ENCODE measurements around the gene IQCN. TPM values are rescaled to one million over a fixed set of nuclear protein-coding genes. Genes with fewer than 3 reads are reported as not detected.
A peak's percentile ranks its signal among the peaks of the same experiment; 100 is the strongest.

The IQCN gene
- total and polyA plus RNA-seq, 5 donors from 2014 or later = 0.03 to 26.5 (median 0.22) TPM; not detected in 1

DNA sequence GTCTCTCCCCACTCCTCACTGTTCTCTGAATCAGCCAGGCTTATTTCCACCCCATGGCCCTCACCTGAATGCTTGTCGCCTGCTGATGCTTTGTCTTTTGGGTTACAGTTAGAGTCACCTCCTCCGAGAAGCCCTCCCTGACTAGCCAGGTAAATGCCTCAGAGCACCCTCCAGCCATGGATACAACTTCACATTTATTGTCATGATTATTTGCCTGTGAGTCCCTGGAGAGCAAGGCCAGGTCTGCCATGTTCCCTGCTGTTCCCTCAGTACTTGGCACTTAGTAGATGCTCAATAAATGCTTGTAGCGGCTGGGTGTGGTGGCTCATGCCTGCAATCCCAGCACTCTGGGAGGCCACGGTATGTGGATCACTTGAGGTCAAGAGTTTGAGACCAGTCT, 44.3 kb downstream of the IQCN start:
- H3K36me3 Mint-ChIP-seq = no peaks in the 10 kb centered on the region
- peaks cover 51% of the 10 kb centered on the region for H3K27me3 Mint-ChIP-seq
- Histone ChIP-seq H3K4me1 (ENCODE audit: control insufficient read depth, insufficient read depth, low read length, poor library complexity, severe bottlenecking) (peaks cover 16% of the 10 kb centered on the region), H3K36me3 (ENCODE audit: control insufficient read depth, insufficient read depth, low read length) (no peaks in the 10 kb centered on the region), H3K9me3 (ENCODE audit: control insufficient read depth in 2 of 2, low read length in 2 of 2) (peaks cover 0 to 16% of the 10 kb centered on the region in 2 experiments), H3K27ac (ENCODE audit: insufficient read depth, low read length, poor library complexity, severe bottlenecking) (no peak overlapping the region), H3K4me3 (ENCODE audit: low read depth, low read length) (no peak overlapping the region), H3K27me3 (ENCODE audit: control insufficient read depth, insufficient read depth, low read length) (peaks cover 15% of the 10 kb centered on the region)
- no peak overlapping the region for H3K4me3 Mint-ChIP-seq
- H3K4me1 Mint-ChIP-seq = peaks cover 0 to 18% (median 0%) of the 10 kb centered on the region in 4 donors
- no peak overlapping the region for H3K27ac Mint-ChIP-seq
- H3K9me3 Mint-ChIP-seq = peaks cover 0 to 9% (median 0%) of the 10 kb centered on the region in 7 donors
- no peak for DNase-seq
- no peak for ATAC-seq (ENCODE audit: low read depth in 2 of 2)

GRCh38 chr19:18229474-18229873, 44.8 kb downstream of the IQCN start:
- no peak for DNase-seq
- no peak for ATAC-seq (ENCODE audit: low read depth in 2 of 2)
- Mint-ChIP-seq H3K27ac (no peak overlapping the region), H3K4me1 (peaks cover 0 to 22% (median 3%) of the 10 kb centered on the region in 4 donors), H3K9me3 (peaks cover 0 to 9% (median 0%) of the 10 kb centered on the region in 7 donors), H3K4me3 (no peak overlapping the region), H3K36me3 (no peaks in the 10 kb centered on the region), H3K27me3 (peaks cover 53% of the 10 kb centered on the region)
- Histone ChIP-seq H3K27ac (ENCODE audit: insufficient read depth, low read length, poor library complexity, severe bottlenecking) (no peak overlapping the region), H3K4me1 (ENCODE audit: control insufficient read depth, insufficient read depth, low read length, poor library complexity, severe bottlenecking) (peaks cover 21% of the 10 kb centered on the region), H3K36me3 (ENCODE audit: control insufficient read depth, insufficient read depth, low read length) (no peaks in the 10 kb centered on the region), H3K4me3 (ENCODE audit: low read depth, low read length) (no peak overlapping the region), H3K27me3 (ENCODE audit: control insufficient read depth, insufficient read depth, low read length) (peaks cover 15% of the 10 kb centered on the region), H3K9me3 (ENCODE audit: control insufficient read depth in 2 of 2, low read length in 2 of 2) (peaks cover 0 to 16% of the 10 kb centered on the region in 2 experiments)

DNA sequence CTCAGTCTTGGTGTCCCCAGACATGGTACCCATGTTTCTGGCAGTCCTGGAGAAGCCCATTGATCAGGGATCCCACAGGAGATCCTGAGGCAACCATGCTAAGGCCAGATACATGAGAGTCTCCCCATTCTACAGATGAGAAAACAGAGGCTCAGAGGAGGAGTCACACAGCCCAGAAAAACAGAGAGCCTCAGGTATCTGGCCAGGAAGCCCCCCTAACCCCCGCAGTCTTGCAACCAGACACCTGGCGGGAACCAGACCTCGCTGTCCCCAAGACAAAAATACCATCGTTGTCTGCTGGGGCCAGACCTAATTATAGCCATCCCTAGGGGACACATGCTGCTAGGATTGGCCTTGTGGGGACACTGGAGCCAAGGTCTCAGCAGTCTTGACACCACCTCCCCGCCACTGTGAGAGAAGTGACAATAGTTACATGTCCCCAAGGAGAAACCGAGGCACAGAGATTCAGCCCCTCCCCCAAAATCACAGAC, 46.4 kb downstream of the IQCN start:
- no peak for DNase-seq
- Histone ChIP-seq H3K27me3 (ENCODE audit: control insufficient read depth, insufficient read depth, low read length) (peaks cover 10% of the 10 kb centered on the region), H3K36me3 (ENCODE audit: control insufficient read depth, insufficient read depth, low read length) (no peaks in the 10 kb centered on the region), H3K4me3 (ENCODE audit: low read depth, low read length) (no peak overlapping the region), H3K4me1 (ENCODE audit: control insufficient read depth, insufficient read depth, low read length, poor library complexity, severe bottlenecking) (peaks cover 25% of the 10 kb centered on the region), H3K9me3 (ENCODE audit: control insufficient read depth in 2 of 2, low read length in 2 of 2) (peaks cover 0 to 2% of the 10 kb centered on the region in 2 experiments), H3K27ac (ENCODE audit: insufficient read depth, low read length, poor library complexity, severe bottlenecking) (no peak overlapping the region)
- peaks cover 51% of the 10 kb centered on the region for H3K27me3 Mint-ChIP-seq
- no peak for ATAC-seq (ENCODE audit: low read depth in 2 of 2)
- no peak overlapping the region for H3K4me3 Mint-ChIP-seq
- no peaks in the 10 kb centered on the region for H3K36me3 Mint-ChIP-seq
- no peak overlapping the region for H3K27ac Mint-ChIP-seq
- peaks cover 0 to 29% (median 7%) of the 10 kb centered on the region in 4 donors for H3K4me1 Mint-ChIP-seq
- H3K9me3 Mint-ChIP-seq = peaks cover 0 to 12% (median 0%) of the 10 kb centered on the region in 7 donors

DNA sequence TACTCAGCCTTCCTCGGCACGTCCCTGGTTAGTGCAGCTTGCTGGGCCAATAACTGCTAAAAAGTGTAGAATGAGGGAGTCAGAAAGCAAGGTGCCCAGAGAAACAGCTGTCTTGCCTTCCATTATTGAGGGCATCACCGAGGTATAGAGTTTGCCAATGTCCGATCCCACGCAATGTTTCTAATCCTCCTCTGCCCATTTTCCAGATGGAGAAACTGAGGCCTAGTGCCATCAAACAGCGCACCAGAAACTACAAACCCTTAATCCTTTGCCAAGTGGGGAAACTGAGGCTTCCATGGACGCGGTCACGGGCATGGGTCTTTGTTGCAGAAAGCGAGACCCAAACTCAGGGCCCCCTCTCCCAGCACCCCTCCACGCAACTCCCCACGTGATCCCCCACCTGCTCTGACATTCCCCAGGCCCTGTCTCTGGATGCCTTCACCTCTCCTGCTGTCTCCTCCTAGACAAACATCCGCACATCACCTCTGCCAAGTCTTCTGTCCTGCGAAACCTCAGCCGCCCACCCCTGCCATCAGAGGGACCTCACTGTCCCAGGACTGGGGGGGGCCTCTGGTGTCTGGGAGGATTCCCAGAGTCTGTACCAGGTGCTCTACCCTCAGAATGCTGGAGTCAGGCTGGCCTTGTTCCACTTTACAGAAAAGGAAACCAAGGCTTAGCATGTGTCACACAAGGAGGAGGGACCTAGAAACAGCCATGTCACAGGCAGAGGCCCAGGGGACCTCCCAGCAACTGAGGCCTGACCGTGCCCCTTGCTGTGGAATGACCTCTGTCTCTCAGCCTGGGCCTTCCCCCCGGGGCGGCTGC, 47.1 kb downstream of the IQCN start:
- H3K27ac Mint-ChIP-seq = no peak overlapping the region

GRCh38 chr19:18225702-18226468, 48.4 kb downstream of the IQCN start, which contains the start of gene PDE4C:
Gene PDE4C, minus strand, starts transcription at chr19:18226438. Its CDS starts 23 bp downstream, at chr19:18226415.
- Histone ChIP-seq H3K36me3 (ENCODE audit: control insufficient read depth, insufficient read depth, low read length) (no peaks in the 10 kb centered on the region), H3K9me3 (ENCODE audit: control insufficient read depth in 2 of 2, low read length in 2 of 2) (no peaks in the 10 kb centered on the region), H3K4me3 (ENCODE audit: low read depth, low read length) (no peak within 1 kb of the TSS), H3K4me1 (ENCODE audit: control insufficient read depth, insufficient read depth, low read length, poor library complexity, severe bottlenecking) (peaks cover 23% of the 10 kb centered on the region), H3K27ac (ENCODE audit: insufficient read depth, low read length, poor library complexity, severe bottlenecking) (no peak within 1 kb of the TSS), H3K27me3 (ENCODE audit: control insufficient read depth, insufficient read depth, low read length) (peaks cover 7% of the 10 kb centered on the region)
- H3K36me3 Mint-ChIP-seq = no peaks in the 10 kb centered on the region
- no peak for ATAC-seq (ENCODE audit: low read depth in 2 of 2)
- H3K27me3 Mint-ChIP-seq = peaks cover 48% of the 10 kb centered on the region
- no peak for DNase-seq
- H3K9me3 Mint-ChIP-seq = peaks cover 0 to 7% (median 0%) of the 10 kb centered on the region in 7 donors
- H3K4me3 Mint-ChIP-seq = peak within 1 kb of the TSS in 2 of 4 donors; percentile 87 to 93
- H3K4me1 Mint-ChIP-seq = peaks cover 0 to 35% (median 7%) of the 10 kb centered on the region in 4 donors
- no peak within 1 kb of the TSS for H3K27ac Mint-ChIP-seq

More for the DNA sequence above, 47.1 kb downstream of the IQCN start:
- peaks cover 0 to 29% (median 7%) of the 10 kb centered on the region in 4 donors for H3K4me1 Mint-ChIP-seq
- peaks cover 7% of the 10 kb centered on the region for H3K27me3 ChIP-seq (ENCODE audit: control insufficient read depth, insufficient read depth, low read length)
- no peak overlapping the region for H3K4me3 ChIP-seq (ENCODE audit: low read depth, low read length)
- ATAC-seq (ENCODE audit: low read depth in 2 of 2) = no peak
- H3K4me1 ChIP-seq (ENCODE audit: control insufficient read depth, insufficient read depth, low read length, poor library complexity, severe bottlenecking) = peaks cover 23% of the 10 kb centered on the region
- H3K9me3 ChIP-seq (ENCODE audit: control insufficient read depth in 2 of 2, low read length in 2 of 2) = no peaks in the 10 kb centered on the region
- peak overlapping the region in 1 of 4 donors; percentile 57 for H3K4me3 Mint-ChIP-seq
- no peak for DNase-seq
- peaks cover 51% of the 10 kb centered on the region for H3K27me3 Mint-ChIP-seq
- no peaks in the 10 kb centered on the region for H3K36me3 ChIP-seq (ENCODE audit: control insufficient read depth, insufficient read depth, low read length)
- peaks cover 0 to 7% (median 0%) of the 10 kb centered on the region in 7 donors for H3K9me3 Mint-ChIP-seq
- no peak overlapping the region for H3K27ac ChIP-seq (ENCODE audit: insufficient read depth, low read length, poor library complexity, severe bottlenecking)
- no peaks in the 10 kb centered on the region for H3K36me3 Mint-ChIP-seq

GRCh38 chr19:18225355-18225701, 48.9 kb downstream of the IQCN start:
- DNase-seq (no peak), ATAC-seq (ENCODE audit: low read depth in 2 of 2) (no peak)
- no peaks in the 10 kb centered on the region for H3K36me3 ChIP-seq (ENCODE audit: control insufficient read depth, insufficient read depth, low read length)
- Mint-ChIP-seq H3K4me3 (peak overlapping the region in 2 of 4 donors; percentile 87 to 93), H3K27ac (no peak overlapping the region), H3K27me3 (peaks cover 44% of the 10 kb centered on the region), H3K36me3 (no peaks in the 10 kb centered on the region), H3K4me1 (peaks cover 0 to 37% (median 7%) of the 10 kb centered on the region in 4 donors), H3K9me3 (peaks cover 0 to 3% (median 0%) of the 10 kb centered on the region in 7 donors)
- peaks cover 23% of the 10 kb centered on the region for H3K4me1 ChIP-seq (ENCODE audit: control insufficient read depth, insufficient read depth, low read length, poor library complexity, severe bottlenecking)
- no peak overlapping the region for H3K4me3 ChIP-seq (ENCODE audit: low read depth, low read length)
- H3K27me3 ChIP-seq (ENCODE audit: control insufficient read depth, insufficient read depth, low read length) = peaks cover 4% of the 10 kb centered on the region
- H3K9me3 ChIP-seq (ENCODE audit: control insufficient read depth in 2 of 2, low read length in 2 of 2) = no peaks in the 10 kb centered on the region
- H3K27ac ChIP-seq (ENCODE audit: insufficient read depth, low read length, poor library complexity, severe bottlenecking) = no peak overlapping the region

GRCh38 chr19:18224525-18225354, 49.5 kb downstream of the IQCN start:
- H3K4me3 Mint-ChIP-seq = peak overlapping the region; percentile 85 to 93 (median 86)
- Histone ChIP-seq H3K27me3 (ENCODE audit: control insufficient read depth, insufficient read depth, low read length) (peaks cover 3% of the 10 kb centered on the region), H3K27ac (ENCODE audit: insufficient read depth, low read length, poor library complexity, severe bottlenecking) (no peak overlapping the region), H3K4me1 (ENCODE audit: control insufficient read depth, insufficient read depth, low read length, poor library complexity, severe bottlenecking) (peaks cover 23% of the 10 kb centered on the region), H3K36me3 (ENCODE audit: control insufficient read depth, insufficient read depth, low read length) (no peaks in the 10 kb centered on the region), H3K4me3 (ENCODE audit: low read depth, low read length) (peak overlapping the region; percentile 62), H3K9me3 (ENCODE audit: control insufficient read depth in 2 of 2, low read length in 2 of 2) (no peaks in the 10 kb centered on the region)
- ATAC-seq (ENCODE audit: low read depth in 2 of 2) (peak; percentile 87 to 89), DNase-seq (peak; percentile 73 to 95 (median 80))
- peaks cover 0 to 37% (median 7%) of the 10 kb centered on the region in 4 donors for H3K4me1 Mint-ChIP-seq
- H3K9me3 Mint-ChIP-seq = peaks cover 0 to 3% (median 0%) of the 10 kb centered on the region in 7 donors
- peak overlapping the region in 2 of 3 donors; percentile 13 to 79 for H3K27ac Mint-ChIP-seq
- H3K36me3 Mint-ChIP-seq = no peaks in the 10 kb centered on the region
- H3K27me3 Mint-ChIP-seq = peaks cover 49% of the 10 kb centered on the region

All from CD4-positive, CD25-positive, alpha-beta regulatory T cell (primary cell).